GM19397 (cell line): ENCODE measurements around the gene TMEM101.
"Not testable (repeated sequence)": the region's sequence is repeated elsewhere in the genome, so short reads cannot be mapped to it uniquely, and the experiment has no call there.

ENCODE experiments used
- ATAC-seq: cut with Tn5 transposase; IDR thresholded peaks from one replicate; pipeline ENCODE4 v1.9.1; 2021; ENCODE audit warnings: mild to moderate bottlenecking, moderate library complexity; ENCODE audit not compliant: unreplicated experiment

TMEM101 gene

DNA sequence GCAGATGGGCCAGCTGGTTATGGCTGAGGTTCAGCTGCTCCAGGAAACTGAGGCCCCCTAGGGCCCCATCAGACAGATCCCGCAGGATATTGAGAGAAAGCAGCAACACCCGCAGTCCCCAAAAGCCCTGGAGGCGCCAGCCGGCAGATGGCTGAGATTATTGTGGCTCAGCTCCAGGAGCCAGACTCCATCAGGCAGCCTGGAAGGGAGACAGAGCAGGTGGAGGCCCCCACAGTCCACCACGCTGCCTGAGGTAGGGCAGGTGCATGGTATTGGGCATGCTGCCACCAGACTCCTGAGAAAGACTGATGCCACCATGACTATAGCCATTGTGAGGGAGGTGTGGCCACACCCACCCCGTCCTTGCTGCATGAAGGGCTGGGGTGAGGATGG lies 9.5 kb upstream of the TMEM101 start:
- no peak for ATAC-seq

DNA sequence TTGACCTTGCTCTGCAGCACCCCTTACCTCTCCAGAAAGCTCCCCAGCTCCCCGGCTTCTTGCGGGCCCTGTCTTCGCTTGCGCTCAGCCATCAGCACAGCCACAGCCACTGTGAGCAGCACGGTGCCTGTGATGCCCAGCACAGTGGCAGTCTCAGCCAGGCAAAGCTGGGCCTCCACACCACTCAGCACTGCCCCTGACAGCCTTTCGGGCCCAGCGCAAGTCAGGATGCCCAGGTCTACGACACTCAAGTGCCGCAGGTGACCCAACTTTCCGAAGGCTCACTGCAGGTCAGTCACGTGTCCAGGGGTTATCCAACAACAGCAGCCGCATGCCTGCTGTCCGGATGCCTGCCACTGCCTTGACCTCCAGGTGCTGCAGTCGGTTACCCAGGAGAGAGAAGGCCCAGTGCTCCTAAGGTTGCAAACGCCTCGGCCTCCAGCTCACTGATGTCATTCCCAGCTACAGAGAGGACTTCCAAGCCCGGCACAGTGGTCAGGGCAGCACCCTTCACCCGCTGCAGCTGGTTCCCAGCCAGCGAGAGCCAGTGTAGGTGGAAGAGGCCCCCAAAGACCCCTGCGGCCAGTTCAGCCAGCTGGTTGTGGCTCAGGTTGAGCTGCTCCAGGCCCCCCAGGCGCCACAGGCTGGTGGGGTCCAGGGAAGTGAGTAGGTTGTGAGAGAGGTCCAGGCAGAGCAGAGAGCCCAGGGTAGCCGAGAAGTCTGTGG lies 8.9 kb upstream of the TMEM101 start:
- ATAC-seq: no peak

DNA sequence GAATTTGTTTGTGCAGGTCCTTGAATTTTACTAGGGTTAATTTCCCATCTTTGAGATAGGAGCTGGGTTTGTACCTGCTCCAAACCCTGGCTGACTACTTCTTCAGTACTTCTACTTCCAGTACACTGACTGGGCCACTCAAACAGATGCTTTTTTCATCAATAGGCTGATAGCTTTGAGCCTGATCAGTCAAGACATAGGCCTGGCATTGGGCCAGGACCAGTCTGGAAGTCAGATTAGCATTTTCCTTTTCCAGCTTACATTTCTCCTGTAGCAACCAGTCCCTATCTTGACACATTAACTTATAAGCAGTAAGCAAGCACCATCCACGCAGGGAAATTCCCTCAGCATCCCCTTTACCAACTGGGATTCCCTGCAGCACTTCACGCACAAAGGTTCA lies 7.5 kb upstream of the TMEM101 start:
- no peak for ATAC-seq

DNA sequence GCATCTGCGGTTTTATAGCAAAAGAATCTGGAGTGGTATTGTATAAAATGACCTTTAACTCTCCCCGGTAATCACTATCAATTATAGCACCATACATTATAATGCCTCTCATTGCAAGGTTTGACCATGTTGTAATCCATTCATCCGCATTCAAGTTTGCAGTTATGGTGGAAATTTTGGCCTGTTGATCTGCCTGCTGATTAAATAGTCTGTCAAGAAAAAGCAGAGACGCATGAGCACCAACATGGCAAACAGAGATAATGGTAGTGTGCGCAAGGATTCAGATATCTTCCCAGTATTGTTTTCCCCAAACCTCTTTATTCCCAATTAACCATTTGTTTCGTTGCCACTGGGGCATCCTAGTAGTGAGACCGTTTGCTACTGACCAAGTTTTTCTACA lies 6.5 kb upstream of the TMEM101 start:
- ATAC-seq: not testable (repeated sequence)

DNA sequence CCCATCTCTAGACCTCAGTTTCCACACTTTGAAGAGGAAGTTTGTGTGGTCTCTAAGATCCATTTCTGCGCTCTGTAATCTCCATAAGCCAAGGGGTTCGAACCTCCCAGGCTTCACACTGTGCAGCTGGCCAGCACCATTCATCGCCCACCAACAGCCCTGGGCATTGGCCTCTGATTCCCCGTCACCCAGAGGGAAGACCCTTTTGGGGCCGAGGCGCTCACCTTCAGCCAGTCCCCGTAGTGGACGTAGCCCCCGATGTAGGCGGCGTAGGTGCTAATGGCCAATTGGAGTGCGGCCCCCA lies 678 bp downstream of the TMEM101 start:
- ATAC-seq: no peak

DNA sequence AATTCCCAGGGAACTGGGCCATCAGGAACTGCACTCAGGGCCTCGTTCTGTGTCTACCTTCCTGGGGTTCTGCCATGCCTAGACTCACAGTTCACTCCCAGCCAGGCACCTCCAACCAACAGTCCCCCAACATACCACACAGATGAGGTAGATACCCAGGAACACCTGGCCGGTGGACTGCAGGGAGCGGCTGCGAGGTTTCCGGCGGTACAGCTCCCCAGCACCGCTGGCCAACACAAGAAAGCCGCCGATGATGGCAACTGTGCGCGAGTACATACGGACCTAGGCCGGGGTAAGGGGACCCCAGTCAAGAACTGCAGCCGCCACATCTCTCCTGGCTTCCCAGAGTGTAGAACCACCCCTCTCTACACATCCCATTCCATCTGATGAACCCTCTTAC lies 1.9 kb downstream of the TMEM101 start:
- ATAC-seq: no peak

DNA sequence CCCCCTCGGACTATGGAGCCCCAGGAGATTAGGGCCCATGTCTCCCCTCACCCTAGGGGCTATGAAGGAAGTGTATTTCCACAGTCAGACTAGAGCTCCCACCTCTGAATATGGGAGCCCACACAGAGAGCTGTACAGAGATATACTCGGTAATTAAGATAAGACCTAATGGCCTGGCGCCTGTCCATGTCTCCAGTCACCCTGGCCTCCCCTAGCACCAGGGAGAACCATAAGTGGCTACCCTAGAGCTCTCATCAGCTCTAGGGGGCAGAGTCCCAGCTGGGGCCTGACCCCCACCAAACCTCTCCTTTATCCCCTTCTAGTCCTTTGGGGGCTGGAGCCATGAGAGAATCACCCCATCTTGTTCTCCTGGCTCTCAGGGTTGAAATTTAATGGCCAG lies 2.4 kb downstream of the TMEM101 start:
- no peak for ATAC-seq

DNA sequence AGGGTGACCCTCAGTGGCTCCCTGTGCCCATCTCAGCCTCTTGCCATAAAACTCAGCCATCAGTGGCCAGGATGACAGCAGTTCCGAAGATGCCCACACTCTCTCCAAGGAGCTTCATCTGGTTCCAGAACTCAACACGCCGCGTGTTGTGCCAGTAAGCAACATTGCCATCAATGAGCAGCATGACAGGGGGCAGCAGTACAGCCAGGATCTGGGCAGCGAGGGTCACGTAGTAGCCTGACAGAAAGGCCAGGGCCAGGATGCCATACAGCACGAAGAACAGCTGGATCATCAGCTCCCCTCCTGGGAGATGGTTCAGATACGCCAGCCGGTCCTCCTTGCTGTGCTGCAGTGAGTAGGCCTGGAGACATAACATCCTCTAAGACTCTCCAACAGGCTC lies 2.9 kb downstream of the TMEM101 start:
- ATAC-seq: no peak

DNA sequence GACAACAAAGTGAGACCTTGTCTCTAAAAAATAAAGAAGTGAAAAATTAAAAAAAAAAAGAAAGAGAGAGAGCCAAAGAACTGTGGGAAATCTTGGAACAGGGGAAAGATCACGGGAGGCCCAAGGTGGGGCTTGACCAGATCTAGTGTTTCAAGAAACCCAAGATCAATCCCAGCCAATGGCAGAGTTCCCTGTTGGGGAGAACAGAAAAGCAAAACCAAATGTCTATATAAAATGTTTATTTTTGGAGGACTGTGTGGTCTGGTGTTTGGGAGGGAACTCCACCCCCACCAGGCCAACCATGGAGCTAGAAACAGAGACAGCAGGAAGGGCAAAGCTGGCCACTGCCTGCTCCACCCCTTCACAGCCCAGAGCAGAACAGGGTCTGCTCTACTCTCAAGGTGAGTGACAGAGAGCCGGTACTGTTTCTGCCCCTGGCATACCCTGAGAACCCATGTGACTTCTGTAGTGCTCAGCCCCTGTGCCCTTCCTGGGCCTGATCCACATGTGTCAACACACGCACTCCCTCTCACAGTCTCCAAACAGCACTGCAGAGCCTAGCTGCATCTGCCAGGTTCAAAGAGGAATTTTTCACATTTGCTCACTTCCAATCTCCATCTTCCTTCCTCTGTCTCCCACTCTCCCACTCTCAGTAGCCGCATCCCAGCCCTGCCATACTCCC lies 3.7 kb downstream of the TMEM101 start:
- ATAC-seq: no peak

DNA sequence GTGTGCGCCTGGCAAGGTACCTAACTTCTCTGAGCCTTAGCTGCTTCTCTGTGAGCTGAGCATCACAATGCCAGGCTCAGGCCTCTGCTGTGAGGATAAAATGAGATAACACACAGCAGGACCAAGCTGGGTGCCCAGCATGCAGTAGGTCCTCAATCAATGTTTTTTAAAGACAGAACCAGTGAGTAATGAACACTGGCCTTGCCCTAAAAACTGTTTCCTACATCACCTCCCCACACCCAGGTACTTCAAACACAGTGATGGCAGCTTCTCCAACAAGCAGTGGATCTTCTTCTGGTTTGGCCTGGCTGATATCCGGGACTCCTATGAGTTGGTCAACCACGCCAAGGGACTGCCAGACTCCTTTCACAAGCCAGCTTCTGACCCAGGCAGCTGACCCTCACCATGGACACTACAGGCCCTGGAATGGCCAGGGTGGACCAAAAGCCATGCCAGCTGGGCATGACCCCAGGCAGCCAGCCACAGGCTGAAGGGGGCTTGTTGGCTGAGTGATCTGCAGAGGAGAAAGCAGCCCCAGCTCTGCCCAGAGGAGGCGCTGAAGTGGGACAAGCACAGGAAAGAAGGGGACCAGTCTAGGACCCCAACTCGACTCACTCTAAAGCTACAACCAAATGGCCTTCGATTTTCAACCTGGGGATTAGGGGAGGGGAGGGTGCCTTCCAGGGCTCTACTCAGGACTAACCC lies 6.4 kb downstream of the TMEM101 start:
- ATAC-seq: no peak

DNA sequence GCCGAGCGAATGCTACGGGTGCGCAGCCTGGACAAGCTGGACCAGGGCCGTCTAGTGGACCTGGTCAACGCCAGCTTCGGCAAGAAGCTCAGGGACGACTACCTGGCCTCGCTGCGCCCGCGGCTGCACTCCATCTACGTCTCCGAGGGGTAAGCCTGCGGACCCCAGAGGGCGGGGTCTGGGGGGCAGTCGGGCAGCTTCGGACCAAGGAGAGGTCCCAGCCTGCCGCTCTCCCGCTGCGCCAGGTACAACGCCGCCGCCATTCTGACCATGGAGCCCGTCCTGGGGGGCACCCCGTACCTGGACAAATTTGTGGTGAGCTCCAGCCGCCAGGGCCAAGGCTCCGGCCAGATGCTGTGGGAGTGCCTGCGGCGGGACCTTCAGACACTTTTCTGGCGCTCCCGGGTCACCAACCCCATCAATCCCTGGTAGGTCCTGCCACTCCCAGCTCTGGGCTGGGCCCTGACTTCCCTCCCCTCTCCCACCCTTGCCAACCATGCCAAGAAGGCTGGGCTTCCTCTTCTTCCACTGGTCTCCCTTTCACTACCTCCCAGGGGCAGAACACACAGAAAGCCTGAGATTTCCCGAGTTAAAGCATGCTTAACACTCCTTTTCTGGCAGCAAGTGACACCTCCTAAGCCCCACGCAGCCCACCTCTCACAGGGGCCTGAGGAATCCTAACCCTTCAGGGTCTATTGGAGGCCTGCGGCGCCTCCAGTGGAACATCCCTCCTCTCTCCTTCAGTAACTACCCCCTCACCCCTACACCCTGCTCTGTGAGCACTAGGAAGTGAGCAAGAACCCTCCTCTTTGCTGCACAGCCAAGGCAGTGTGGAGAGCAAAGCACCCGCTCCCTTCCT lies 7.2 kb downstream of the TMEM101 start:
- ATAC-seq: no peak

DNA sequence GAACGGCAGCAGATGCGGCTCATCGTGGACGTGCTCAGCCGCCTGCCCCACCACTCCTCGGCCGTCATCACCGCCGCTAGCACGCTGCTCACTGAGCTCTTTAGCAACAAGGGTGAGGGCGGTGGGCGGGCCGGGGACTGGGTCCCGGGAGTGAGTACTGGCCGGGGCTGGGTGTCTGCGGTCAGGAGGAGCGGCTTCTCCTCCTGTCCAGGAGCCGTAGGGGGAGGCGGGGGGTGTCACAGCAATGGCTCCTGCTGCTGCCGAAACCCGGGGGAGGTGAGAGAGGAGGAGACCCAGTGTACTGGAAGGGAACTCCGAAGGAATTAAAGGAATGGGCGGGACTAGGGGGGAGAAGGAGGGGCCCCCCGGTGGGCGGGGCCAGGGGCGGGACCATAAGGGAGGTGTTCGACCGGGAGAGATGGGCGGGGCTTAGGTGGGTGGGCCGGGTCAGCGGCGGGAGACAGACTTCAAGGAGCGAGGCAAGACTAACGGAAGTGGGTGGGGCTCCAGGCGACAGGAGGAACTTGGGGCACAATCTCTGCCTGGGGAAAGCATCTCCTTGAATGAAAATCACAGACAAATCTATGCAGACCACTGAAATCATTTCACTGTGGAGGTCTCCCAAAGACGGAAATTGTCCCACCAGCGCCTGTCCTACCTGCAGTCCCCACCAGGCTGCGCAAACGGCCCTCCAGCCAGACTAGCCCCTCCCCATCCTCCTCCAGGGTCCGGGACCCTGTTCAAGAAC lies 8.0 kb downstream of the TMEM101 start:
- peak; percentile 70 for ATAC-seq

DNA sequence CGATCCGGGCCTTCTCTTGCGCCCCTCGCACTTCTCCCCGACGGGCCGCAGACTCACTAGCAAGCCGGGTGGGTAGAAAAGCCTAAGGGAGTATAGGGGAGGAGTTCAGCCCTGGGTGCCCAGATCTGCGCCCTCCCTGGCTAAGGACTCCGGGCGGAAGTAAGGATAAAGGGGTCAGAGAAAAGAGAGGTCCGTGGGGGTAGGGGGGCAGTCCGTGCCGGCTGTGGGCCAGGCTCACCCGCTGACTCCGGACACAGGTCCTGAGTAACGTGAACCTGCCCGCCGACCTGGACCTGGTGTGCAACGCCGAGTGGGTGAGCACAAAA lies 8.5 kb downstream of the TMEM101 start:
- no peak for ATAC-seq

DNA sequence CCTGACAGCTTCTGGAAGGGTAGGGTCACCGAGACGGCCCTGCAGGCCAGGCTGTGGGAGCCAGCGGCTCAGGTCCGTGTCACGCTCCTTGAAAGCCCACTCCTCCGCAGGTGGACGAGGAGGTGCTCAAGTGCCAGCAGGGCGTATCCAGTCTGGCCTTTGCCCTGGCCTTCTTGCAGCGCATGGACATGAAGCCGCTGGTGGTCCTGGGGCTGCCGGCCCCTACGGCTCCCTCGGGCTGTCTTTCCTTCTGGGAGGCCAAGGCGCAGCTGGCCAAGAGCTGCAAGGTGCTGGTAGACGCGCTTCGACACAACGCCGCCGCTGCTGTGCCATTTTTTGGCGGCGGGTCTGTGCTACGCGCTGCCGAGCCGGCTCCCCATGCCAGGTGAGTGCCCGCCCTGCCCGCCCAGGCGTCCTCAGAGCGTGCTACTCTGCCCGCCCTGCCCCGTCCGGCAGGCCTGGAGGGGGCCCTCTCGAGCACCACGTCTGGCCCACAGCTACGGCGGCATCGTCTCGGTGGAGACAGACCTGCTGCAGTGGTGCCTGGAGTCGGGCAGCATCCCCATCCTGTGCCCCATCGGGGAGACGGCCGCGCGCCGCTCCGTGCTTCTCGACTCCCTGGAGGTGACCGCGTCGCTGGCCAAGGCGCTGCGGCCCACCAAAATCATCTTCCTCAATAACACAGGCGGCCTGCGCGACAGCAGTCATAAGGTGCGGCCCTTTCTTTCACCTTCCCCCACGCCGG lies 9.1 kb downstream of the TMEM101 start:
- ATAC-seq: no peak

DNA sequence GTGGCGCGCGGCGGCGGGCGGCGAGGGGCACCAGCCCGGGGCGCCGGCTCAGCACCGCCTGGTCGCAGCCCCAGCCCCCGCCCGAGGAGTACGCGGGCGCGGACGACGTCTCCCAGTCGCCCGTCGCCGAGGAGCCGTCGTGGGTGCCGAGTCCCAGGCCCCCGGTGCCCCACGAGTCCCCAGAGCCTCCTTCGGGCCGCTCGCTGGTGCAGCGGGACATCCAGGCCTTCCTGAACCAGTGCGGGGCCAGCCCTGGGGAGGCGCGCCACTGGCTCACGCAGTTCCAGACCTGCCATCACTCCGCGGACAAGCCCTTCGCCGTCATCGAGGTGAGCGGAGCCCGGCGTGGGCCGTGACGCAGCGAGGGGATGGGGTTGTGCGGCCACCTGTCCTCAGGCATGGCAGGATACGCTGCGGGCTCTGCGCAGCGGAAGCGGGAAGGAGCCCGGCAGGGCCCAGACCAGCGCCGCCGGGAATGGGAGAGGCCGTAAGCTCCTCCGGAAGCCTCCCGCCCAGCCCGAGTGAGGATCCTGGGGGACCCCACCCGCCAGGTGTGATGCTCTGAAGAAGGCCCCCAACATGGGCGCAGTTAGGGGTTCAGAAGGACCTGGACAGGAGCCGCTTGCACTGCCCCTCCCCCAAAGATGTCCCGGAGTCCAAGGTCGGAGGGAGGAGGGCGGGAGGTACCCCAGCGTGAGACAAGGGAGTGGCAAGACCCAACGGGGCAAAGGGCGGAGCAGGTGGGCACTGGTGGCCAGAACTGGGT lies 9.8 kb downstream of the TMEM101 start:
- no peak for ATAC-seq

DNA sequence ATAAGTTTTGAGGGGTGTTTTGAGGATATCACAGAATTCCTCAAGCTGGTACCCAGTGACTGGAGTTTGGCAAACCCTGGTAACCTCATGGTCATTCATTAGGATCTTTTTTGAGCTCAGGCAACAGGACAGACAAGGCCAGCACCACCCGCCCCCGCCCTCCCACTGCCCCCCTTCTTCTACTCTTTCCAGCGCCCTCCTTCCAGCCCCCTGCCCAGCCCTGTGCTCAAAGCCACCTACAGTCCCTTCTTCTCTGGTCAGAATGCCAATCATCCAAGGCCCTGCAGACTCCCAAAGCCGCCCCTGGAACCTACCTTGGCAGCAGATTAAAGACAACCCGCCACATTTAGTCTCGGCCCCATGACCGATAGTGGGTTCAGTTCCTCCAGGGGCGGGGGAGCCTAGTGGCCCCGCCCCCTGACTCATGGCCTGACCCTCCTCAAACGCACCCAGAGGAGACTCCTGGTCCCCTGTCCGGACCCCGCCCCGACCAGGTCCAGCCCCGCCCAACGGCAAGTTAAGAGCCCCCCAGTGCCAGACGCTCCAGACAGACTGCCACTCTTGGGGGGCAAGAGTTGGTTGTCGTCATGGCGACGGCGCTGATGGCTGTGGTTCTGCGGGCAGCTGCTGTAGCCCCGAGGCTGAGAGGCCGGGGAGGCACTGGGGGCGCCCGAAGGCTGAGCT lies 10.5 kb downstream of the TMEM101 start, which contains the start of gene NAGS:
Gene NAGS, plus strand, starts transcription at position 546 of the 684 bp plus-strand sequence. Its CDS starts 42 bp downstream, at position 588.
- no peak for ATAC-seq

DNA sequence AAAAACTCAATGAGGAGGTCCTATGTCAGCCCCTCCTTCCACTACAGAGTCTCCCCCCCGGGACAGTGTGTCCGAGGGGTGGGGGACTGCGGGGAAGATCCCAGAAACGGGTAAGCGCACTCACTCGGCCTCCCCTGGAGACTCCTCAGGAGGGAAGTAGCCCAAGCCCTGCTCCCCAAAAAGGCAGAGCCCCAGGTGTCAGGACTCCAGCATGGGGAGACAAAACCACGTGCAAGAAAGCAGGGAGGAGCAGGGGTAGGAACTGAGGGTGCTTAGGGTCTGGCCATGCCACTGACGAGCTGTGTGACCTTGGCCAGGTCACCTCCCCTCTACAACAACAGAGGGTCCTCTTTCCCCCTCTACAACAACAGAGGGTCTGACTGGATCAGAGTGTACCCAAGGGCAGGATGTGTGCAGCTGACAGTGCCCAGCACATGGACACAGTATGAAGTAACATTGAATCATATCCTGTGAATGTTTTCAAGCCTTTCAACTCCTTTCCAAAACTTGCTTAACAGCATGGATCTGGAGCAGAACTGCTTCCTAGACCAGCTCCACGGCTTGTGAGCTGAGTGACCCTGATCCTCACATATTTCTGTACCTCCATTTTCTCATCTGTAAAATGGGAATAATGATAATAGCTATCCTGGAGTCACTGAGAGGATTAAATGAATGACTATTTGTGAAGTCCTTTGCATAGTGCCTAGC lies 12.5 kb downstream of the TMEM101 start:
- no peak for ATAC-seq

DNA sequence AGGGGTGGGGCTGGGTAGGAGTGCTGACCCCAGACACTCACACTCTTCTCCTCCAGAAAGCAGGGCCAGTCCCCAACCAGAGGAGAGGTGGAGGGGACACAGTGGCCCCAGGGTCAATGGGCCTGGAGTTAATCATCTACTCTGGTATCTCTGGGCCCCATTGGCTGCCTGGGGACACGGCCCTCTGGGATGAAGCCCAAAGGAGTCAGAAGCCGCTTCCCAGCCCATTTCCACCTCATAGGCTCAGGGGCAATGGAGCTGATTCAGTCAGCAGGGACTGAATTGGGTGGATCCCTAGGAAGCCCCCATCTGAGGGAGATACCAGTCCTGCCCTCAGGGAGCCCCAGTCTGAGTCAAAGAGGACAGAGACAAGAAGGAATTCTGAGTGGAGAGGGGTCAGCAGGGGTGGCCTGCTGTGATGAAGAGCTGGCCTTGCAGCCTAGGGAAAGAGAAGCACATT lies 13.3 kb downstream of the TMEM101 start:
- no peak for ATAC-seq
